Measurements from ENCODE around the gene KCP. TPM values are rescaled to one million over a fixed set of nuclear protein-coding genes. Genes with fewer than 3 reads are reported as not detected.

KCP gene
- polyA plus RNA-seq, 3 donors, result 0.11 to 0.16 TPM; not detected in 1

DNA sequence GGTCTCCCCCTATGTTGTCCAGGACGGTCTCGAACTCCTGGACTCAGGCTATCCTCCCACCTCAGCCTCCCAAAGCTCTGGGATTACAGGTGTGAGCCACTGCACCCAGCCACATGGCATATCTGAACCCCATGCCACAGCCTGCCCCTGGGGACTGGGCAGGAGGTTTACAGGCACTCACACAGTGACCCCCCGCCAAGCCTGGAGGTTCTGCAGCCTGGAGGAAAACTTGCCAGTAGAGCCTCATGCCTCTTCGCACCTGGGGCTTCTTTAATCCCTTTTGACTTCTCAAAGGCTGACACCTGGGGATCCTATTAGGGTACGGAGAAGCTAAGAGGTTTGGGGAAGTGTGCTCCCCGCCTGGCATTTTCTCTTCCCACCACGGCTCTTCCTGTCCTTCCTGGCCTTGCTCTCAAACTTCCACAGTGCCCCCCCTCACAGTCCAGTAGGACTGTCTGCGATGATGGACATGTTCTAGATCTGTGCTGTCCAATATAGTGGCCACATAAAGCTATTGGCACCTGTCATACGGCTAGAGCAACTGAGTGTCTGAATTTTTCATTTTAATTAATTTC lies 11.4 kb upstream of the KCP start:
- Histone ChIP-seq H3K27me3 (ENCODE audit: control insufficient read depth in 2 of 2, insufficient read depth in 2 of 2, low read length in 2 of 2) (peaks cover 0 to 7% of the 10 kb centered on the region in 2 donors), H3K4me2 (replicated peaks; ENCODE audit: extremely low read depth, low read length, poor library complexity, severe bottlenecking) (no peak overlapping the region), H3K4me1 (ENCODE audit: control insufficient read depth in 1 of 2, insufficient read depth in 2 of 2, low read length in 2 of 2) (peaks cover 24 to 38% of the 10 kb centered on the region in 2 donors), H3K4me3 (replicated peaks in 1 of 3; ENCODE audit: low read depth in 2 of 3, low read length in 3 of 3) (no peak overlapping the region), H3K27ac (ENCODE audit: low read depth in 1 of 2, low read length in 2 of 2) (no peak overlapping the region), H4K20me1 (ENCODE audit: insufficient read depth, low read length) (no peaks in the 10 kb centered on the region), H3K36me3 (replicated peaks in 1 of 2; ENCODE audit: control insufficient read depth in 1 of 2, insufficient read depth in 2 of 2, low read length in 2 of 2) (no peaks in the 10 kb centered on the region), H3K79me2 (ENCODE audit: insufficient read depth, low read length) (no peaks in the 10 kb centered on the region), H2AFZ (ENCODE audit: insufficient read depth, low read depth, low read length, poor library complexity, severe bottlenecking) (no peak overlapping the region), H3K9me3 (replicated peaks in 1 of 2; ENCODE audit: control insufficient read depth in 1 of 2, insufficient read depth in 1 of 2, low read length in 2 of 2) (no peaks in the 10 kb centered on the region), H3K9ac (ENCODE audit: insufficient read depth, low read length, poor library complexity, severe bottlenecking) (no peak overlapping the region)
- Mint-ChIP-seq H3K9me3 (peaks cover under 1 to 6% (median 3%) of the 10 kb centered on the region in 7 donors), H3K4me1 (peaks cover 35% of the 10 kb centered on the region), H3K36me3 (peaks cover 0 to 3% of the 10 kb centered on the region in 2 donors), H3K27me3 (ENCODE audit: low read depth in 3 of 3) (peaks cover 14 to 23% (median 18%) of the 10 kb centered on the region in 3 donors), H3K27ac (no peak overlapping the region), H3K4me3 (no peak overlapping the region)
- 82% methylated on average over 3 of the region's 9 CpGs for WGBS (ENCODE audit: insufficient coverage)
- TF ChIP-seq, protein P1, sequence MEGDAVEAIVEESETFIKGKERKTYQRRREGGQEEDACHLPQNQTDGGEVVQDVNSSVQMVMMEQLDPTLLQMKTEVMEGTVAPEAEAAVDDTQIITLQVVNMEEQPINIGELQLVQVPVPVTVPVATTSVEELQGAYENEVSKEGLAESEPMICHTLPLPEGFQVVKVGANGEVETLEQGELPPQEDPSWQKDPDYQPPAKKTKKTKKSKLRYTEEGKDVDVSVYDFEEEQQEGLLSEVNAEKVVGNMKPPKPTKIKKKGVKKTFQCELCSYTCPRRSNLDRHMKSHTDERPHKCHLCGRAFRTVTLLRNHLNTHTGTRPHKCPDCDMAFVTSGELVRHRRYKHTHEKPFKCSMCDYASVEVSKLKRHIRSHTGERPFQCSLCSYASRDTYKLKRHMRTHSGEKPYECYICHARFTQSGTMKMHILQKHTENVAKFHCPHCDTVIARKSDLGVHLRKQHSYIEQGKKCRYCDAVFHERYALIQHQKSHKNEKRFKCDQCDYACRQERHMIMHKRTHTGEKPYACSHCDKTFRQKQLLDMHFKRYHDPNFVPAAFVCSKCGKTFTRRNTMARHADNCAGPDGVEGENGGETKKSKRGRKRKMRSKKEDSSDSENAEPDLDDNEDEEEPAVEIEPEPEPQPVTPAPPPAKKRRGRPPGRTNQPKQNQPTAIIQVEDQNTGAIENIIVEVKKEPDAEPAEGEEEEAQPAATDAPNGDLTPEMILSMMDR (IDR thresholded peaks at IDR 0.05), result no peak
- DNase-seq, result no peak
- intact Hi-C loops (cut with micrococcal nuclease), result no loop called here

DNA sequence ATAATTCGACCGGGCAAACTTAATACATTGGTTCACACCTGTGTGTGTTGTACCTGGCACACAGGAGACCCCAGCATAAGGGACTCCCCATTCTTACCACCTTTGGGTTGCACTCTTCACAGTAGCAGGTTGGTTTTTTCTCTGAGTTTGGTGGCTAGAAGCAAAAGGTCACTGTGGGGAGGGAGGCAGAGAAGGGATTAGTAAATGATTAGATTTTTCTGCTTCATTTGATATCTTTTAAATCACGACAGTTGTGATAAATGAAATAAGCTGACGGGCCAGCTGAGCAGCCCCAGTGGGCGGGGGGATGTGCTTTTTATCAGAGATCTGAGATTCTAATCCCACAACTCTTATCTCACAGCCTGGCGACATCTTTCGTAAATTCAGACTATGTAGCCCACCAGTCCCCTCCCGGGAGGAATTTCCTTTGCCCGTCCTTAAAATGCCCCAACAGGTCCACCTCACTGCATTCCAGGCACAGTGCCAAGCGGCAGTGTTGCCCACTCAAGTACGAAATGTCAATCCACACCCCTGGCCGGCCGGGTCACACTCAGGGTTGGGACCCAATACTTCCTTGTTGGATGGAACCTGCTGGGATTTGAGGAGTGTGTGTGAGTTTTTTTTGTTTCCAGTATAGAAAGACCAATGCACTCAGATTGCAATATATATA lies 10.5 kb upstream of the KCP start:
- H3K9me3 Mint-ChIP-seq, result peaks cover 2 to 10% (median 6%) of the 10 kb centered on the region in 7 donors
- peaks cover 22 to 30% (median 27%) of the 10 kb centered on the region in 3 donors for H3K27me3 Mint-ChIP-seq (ENCODE audit: low read depth in 3 of 3)
- H3K27ac ChIP-seq (ENCODE audit: low read depth in 1 of 2, low read length in 2 of 2), result no peak overlapping the region
- peaks cover 0 to 5% of the 10 kb centered on the region in 2 donors for H3K36me3 Mint-ChIP-seq
- H3K4me1 Mint-ChIP-seq, result peaks cover 36% of the 10 kb centered on the region
- DNase-seq, result no peak
- no peaks in the 10 kb centered on the region for H4K20me1 ChIP-seq (ENCODE audit: insufficient read depth, low read length)
- H3K9me3 ChIP-seq (replicated peaks in 1 of 2; ENCODE audit: control insufficient read depth in 1 of 2, insufficient read depth in 1 of 2, low read length in 2 of 2), result no peaks in the 10 kb centered on the region
- no peak overlapping the region for H3K4me2 ChIP-seq (replicated peaks; ENCODE audit: extremely low read depth, low read length, poor library complexity, severe bottlenecking)
- H3K4me3 Mint-ChIP-seq, result no peak overlapping the region
- H3K4me3 ChIP-seq (replicated peaks in 1 of 3; ENCODE audit: low read depth in 2 of 3, low read length in 3 of 3), result no peak overlapping the region
- H3K27me3 ChIP-seq (ENCODE audit: control insufficient read depth in 2 of 2, insufficient read depth in 2 of 2, low read length in 2 of 2), result peaks cover 0 to 16% of the 10 kb centered on the region in 2 donors
- H3K27ac Mint-ChIP-seq, result no peak overlapping the region
- TF ChIP-seq, protein P1 (IDR thresholded peaks at IDR 0.05), result no peak
- no peaks in the 10 kb centered on the region for H3K36me3 ChIP-seq (replicated peaks in 1 of 2; ENCODE audit: control insufficient read depth in 1 of 2, insufficient read depth in 2 of 2, low read length in 2 of 2)
- WGBS (ENCODE audit: insufficient coverage), result 79% methylated on average over 6 of the region's 13 CpGs
- H3K9ac ChIP-seq (ENCODE audit: insufficient read depth, low read length, poor library complexity, severe bottlenecking), result no peak overlapping the region
- intact Hi-C loops (cut with micrococcal nuclease), result no loop called here
- peaks cover 24 to 40% of the 10 kb centered on the region in 2 donors for H3K4me1 ChIP-seq (ENCODE audit: control insufficient read depth in 1 of 2, insufficient read depth in 2 of 2, low read length in 2 of 2)
- H3K79me2 ChIP-seq (ENCODE audit: insufficient read depth, low read length), result no peaks in the 10 kb centered on the region
- no peak overlapping the region for H2AFZ ChIP-seq (ENCODE audit: insufficient read depth, low read depth, low read length, poor library complexity, severe bottlenecking)

Data from CD14-positive monocyte (primary cell).